ENCODE results near the gene TCIRG1.

TCIRG1 gene

DNA sequence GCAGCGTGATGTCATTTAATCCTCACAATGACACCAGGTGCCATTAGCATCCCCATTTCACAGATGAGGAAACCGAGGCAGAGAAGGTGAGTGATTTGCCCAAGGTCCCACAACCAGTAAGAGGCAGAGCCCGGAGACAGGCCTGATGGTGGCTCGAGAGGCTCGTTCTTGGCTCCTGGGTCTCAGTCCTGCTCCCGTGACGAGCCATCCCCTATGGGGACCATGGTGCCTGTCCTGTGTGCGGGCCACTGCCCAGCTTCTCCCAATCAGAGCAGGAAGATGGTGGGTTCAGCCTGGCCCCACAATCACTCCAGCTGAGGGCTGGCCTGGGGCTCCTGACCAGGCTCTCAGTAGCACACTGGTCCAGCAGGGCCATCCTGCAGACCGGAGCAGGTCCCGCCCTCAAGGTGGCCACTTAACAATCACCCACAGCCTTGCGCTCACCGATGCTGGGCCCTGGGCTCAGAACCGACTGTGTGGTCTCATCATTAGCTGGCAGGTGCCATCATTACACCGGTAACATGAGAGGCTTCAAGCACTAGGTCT is 25.1 kb upstream of the TCIRG1 start:
- H3K4me1 ChIP-seq: peaks cover 4 to 87% (median 70%) of the 10 kb centered on the region in 4 donors
- TF ChIP-seq CTCF (IDR thresholded peaks at IDR 0.05): no peak
- H3K9me3 ChIP-seq: no peaks in the 10 kb centered on the region
- H3K36me3 ChIP-seq: no peaks in the 10 kb centered on the region
- H3K4me3 ChIP-seq: no peak overlapping the region
- H3K27ac ChIP-seq: peak overlapping the region; percentile 93 to 94
- DNase-seq: no peak
- intact Hi-C loops (cut with DNase I; ENCODE audit: low total_unique reads): loop anchor here (5.0 kb wide), 1 partner anchor 109 kb away; the partner anchor contains the start of gene CHKA
- no peaks in the 10 kb centered on the region for H3K27me3 ChIP-seq

GRCh38 chr11:68014157-68014946 is 24.5 kb upstream of the TCIRG1 start:
- H3K27ac ChIP-seq: peak overlapping the region; percentile 93 to 94
- H3K36me3 ChIP-seq: no peaks in the 10 kb centered on the region
- no peaks in the 10 kb centered on the region for H3K27me3 ChIP-seq
- intact Hi-C loops (cut with DNase I; ENCODE audit: low total_unique reads): loop anchor here (5.0 kb wide), 1 partner anchor 108 kb away; the partner anchor contains the start of gene CHKA
- no peaks in the 10 kb centered on the region for H3K9me3 ChIP-seq
- peak; percentile 67 to 93 for DNase-seq
- no peak overlapping the region for H3K4me3 ChIP-seq
- TF ChIP-seq CTCF (IDR thresholded peaks at IDR 0.05): no peak
- H3K4me1 ChIP-seq: peaks cover 4 to 80% (median 66%) of the 10 kb centered on the region in 4 donors

DNA sequence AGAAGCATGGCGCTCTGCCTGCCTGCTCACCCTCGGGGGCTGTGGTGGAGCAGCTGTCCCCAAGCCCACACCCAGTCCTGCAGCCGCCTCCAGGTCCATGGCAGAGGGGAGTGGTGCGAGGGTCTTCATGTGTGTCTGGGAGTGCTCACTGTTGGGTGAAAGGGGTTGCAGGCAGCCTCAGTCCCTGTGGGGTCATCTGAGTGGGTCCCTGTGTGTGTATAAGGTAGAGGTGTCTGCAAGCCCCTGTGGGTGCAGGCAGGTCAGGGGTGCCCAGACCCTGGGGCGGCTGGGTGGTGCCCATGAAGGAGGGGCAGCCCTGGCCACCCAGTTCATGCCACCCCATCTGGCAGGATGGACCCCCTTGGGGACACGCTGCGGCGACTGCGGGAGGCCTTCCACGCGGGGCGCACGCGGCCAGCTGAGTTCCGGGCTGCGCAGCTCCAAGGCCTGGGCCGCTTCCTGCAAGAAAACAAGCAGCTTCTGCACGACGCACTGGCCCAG is 23.8 kb upstream of the TCIRG1 start:
- peak overlapping the region; percentile 93 to 94 for H3K27ac ChIP-seq

GRCh38 chr11:68015467-68015866 is 23.4 kb upstream of the TCIRG1 start:
- Histone ChIP-seq H3K4me3 (no peak overlapping the region), H3K9me3 (no peaks in the 10 kb centered on the region), H3K36me3 (no peaks in the 10 kb centered on the region), H3K27me3 (no peaks in the 10 kb centered on the region), H3K27ac (peak overlapping the region; percentile 93 to 94), H3K4me1 (peaks cover 4 to 70% (median 58%) of the 10 kb centered on the region in 4 donors)
- DNase-seq: no peak
- intact Hi-C loops (cut with DNase I; ENCODE audit: low total_unique reads): no loop called here
- TF ChIP-seq CTCF (IDR thresholded peaks at IDR 0.05): no peak

More for the DNA sequence above, 23.8 kb upstream of the TCIRG1 start:
- Histone ChIP-seq H3K36me3 (no peaks in the 10 kb centered on the region), H3K27me3 (no peaks in the 10 kb centered on the region), H3K4me3 (no peak overlapping the region), H3K9me3 (no peaks in the 10 kb centered on the region), H3K4me1 (peaks cover 4 to 74% (median 60%) of the 10 kb centered on the region in 4 donors)
- no peak for TF ChIP-seq CTCF (IDR thresholded peaks at IDR 0.05)
- intact Hi-C loops (cut with DNase I; ENCODE audit: low total_unique reads): loop anchor here (5.0 kb wide), 1 partner anchor 107 kb away; the partner anchor contains the start of gene CHKA
- no peak for DNase-seq

GRCh38 chr11:68016161-68016903 is 22.5 kb upstream of the TCIRG1 start:
- TF ChIP-seq CTCF (IDR thresholded peaks at IDR 0.05): no peak
- H3K9me3 ChIP-seq: no peaks in the 10 kb centered on the region
- H3K36me3 ChIP-seq: no peaks in the 10 kb centered on the region
- peak overlapping the region in 1 of 2 donors; percentile 29 for H3K27ac ChIP-seq
- H3K4me1 ChIP-seq: peaks cover 4 to 61% (median 49%) of the 10 kb centered on the region in 4 donors
- no peak for DNase-seq
- no peaks in the 10 kb centered on the region for H3K27me3 ChIP-seq
- no peak overlapping the region for H3K4me3 ChIP-seq
- intact Hi-C loops (cut with DNase I; ENCODE audit: low total_unique reads): no loop called here

All from tibial artery (tissue), 4 donors.